GM23248 (cell line): Measurements from ENCODE around the gene SEPTIN3. TPM values are rescaled to one million over a fixed set of nuclear protein-coding genes. Genes with fewer than 3 reads are reported as not detected.

Experiments
- DNase-seq: peaks from one replicate; pipeline ENCODE4 v3.0.0-alpha.2; 2015
- H2AFZ ChIP-seq: fragments of 200-600 bp; sonication (generic); 2 replicates; pipeline ENCODE4 v1.6.1; 2016; ENCODE audit warnings: antibody characterized with exemption
- H3F3A ChIP-seq: fragments of 200-600 bp; sonication (generic); 2 replicates; pipeline ENCODE4 v1.6.1; 2016; ENCODE audit warnings: mild to moderate bottlenecking, antibody characterized with exemption, mixed run types; ENCODE audit not compliant: insufficient read depth
- H3K27ac ChIP-seq: fragments of 200-600 bp; sonication (generic); 2 replicates; pipeline ENCODE4 v1.5.1; 2016; ENCODE audit warnings: mild to moderate bottlenecking
- H3K27me3 ChIP-seq: fragments of 200-600 bp; sonication (generic); replicated peaks from 2 replicates; pipeline ENCODE4 v1.6.1; 2016; ENCODE audit warnings: mild to moderate bottlenecking; ENCODE audit not compliant: insufficient read depth
- H3K36me3 ChIP-seq: fragments of 200-600 bp; sonication (generic); 2 replicates; pipeline ENCODE4 v1.6.1; 2016; ENCODE audit warnings: low read depth, mild to moderate bottlenecking
- H3K4me1 ChIP-seq: fragments of 200-600 bp; sonication (generic); 2 replicates; pipeline ENCODE4 v1.6.1; 2016; ENCODE audit warnings: mild to moderate bottlenecking; ENCODE audit not compliant: insufficient read depth
- H3K4me2 ChIP-seq: fragments of 200-600 bp; sonication (generic); one replicate; pipeline ENCODE4 v1.6.1; 2016; ENCODE audit warnings: mild to moderate bottlenecking; ENCODE audit not compliant: unreplicated experiment
- H3K4me3 ChIP-seq: fragments of 200-600 bp; sonication (generic); 2 replicates; pipeline ENCODE4 v1.5.1; 2016; ENCODE audit warnings: mild to moderate bottlenecking
- H3K79me2 ChIP-seq: fragments of 200-600 bp; sonication (generic); 2 replicates; pipeline ENCODE4 v1.6.1; 2016; ENCODE audit warnings: mild to moderate bottlenecking; ENCODE audit not compliant: insufficient read depth
- H3K9ac ChIP-seq: fragments of 200-600 bp; sonication (generic); 2 replicates; pipeline ENCODE4 v1.6.1; 2016; ENCODE audit warnings: mild to moderate bottlenecking
- H3K9me2 ChIP-seq: fragments of 200-600 bp; sonication (generic); 2 replicates; pipeline ENCODE4 v1.6.1; 2016; ENCODE audit warnings: mixed run types, mild to moderate bottlenecking, moderate library complexity; ENCODE audit not compliant: insufficient read depth
- H3K9me3 ChIP-seq: fragments of 200-600 bp; sonication (generic); one replicate; pipeline ENCODE4 v1.6.1; 2017; ENCODE audit warnings: low read depth
- H4K20me1 ChIP-seq: fragments of 200-600 bp; sonication (generic); 2 replicates; pipeline ENCODE4 v1.6.0; 2016; ENCODE audit not compliant: insufficient read depth
- EZH2 ChIP-seq: fragments of 200-600 bp; sonication (generic); IDR thresholded peaks from 2 replicates; pipeline ENCODE4 v1.6.1; 2018; ENCODE audit warnings: antibody characterized with exemption, mild to moderate bottlenecking; ENCODE audit not compliant: insufficient read depth, poor library complexity, severe bottlenecking
- EZH2phosphoT487 ChIP-seq: fragments of 200-600 bp; sonication (generic); IDR thresholded peaks from 2 replicates; pipeline ENCODE4 v1.6.1; 2018; ENCODE audit warnings: antibody characterized with exemption, moderate library complexity, mild to moderate bottlenecking, low read depth; ENCODE audit not compliant: insufficient read depth
- WGBS, 2 experiments: methylation state at CpG; one replicate each; pipeline ENCODE4 v1.1.6; 2015 to 2017; ENCODE audit warnings: low lambda C conversion rate in 2 of 2, low coverage in 1 of 2; ENCODE audit errors: missing lambda C conversion rate in 2 of 2; 5-methylcytosine and 5-hydroxymethylcytosine counted together
- in situ Hi-C: fragments of 300-500 bp; cut with MboI; formaldehyde crosslinking; loops from 2 replicates; pipeline ENCODE4 v1.15.0; 2020
- polyA plus RNA-seq: library from polyadenylated mRNA; unstranded; fragments of >200 nt; fragmentation: Nextera tagmentation; extraction: Ambion mirVana; gene quantifications from 2 replicates; pipeline ENCODE4 v1.2.1, GENCODE V29; 2016
- total RNA-seq: library from RNA; depleted of rRNA; stranded (reverse); fragments of >200 nt; shearing (Covaris generic); gene quantifications from 2 replicates; pipeline ENCODE4 v1.2.3, GENCODE V29; 2014

Gene SEPTIN3
- total and polyA plus RNA-seq, 2 experiments from 2014 or later, result 0.06 TPM; not detected in 1

GRCh38 chr22:41989246-41989645, 20.0 kb downstream of the SEPTIN3 start:
- no peak overlapping the region for H2AFZ ChIP-seq
- no peak overlapping the region for H3K27ac ChIP-seq
- no peaks in the 10 kb centered on the region; the same call in 1 of the 2 replicates for H3F3A ChIP-seq
- no peak overlapping the region for H3K4me3 ChIP-seq
- H3K36me3 ChIP-seq, result no peaks in the 10 kb centered on the region
- H3K9me2 ChIP-seq, result no peaks in the 10 kb centered on the region
- in situ Hi-C loops, result no loop called here
- H3K4me2 ChIP-seq, result no peak overlapping the region
- H3K9ac ChIP-seq, result no peak overlapping the region
- no peaks in the 10 kb centered on the region for H3K79me2 ChIP-seq
- no peaks in the 10 kb centered on the region for H3K4me1 ChIP-seq
- no peaks in the 10 kb centered on the region; the same call in 1 of the 2 replicates for H3K27me3 ChIP-seq
- no peaks in the 10 kb centered on the region for H3K9me3 ChIP-seq
- no peak for DNase-seq
- no peaks in the 10 kb centered on the region for H4K20me1 ChIP-seq
- TF ChIP-seq EZH2phosphoT487 (no peak), EZH2 (no peak)
- whole genome bisulfite sequencing, 2 experiments, result 61 to 66% methylated on average over 4 of the region's 4 CpGs

GRCh38 chr22:41991111-41991510, 21.9 kb downstream of the SEPTIN3 start:
- Histone ChIP-seq H3K4me2 (no peak overlapping the region), H3K9ac (no peak overlapping the region), H3K9me2 (no peaks in the 10 kb centered on the region), H3K36me3 (no peaks in the 10 kb centered on the region), H4K20me1 (no peaks in the 10 kb centered on the region), H3F3A (no peaks in the 10 kb centered on the region), H3K79me2 (no peaks in the 10 kb centered on the region), H3K4me3 (no peak overlapping the region), H3K27ac (no peak overlapping the region), H3K4me1 (no peaks in the 10 kb centered on the region), H3K9me3 (no peaks in the 10 kb centered on the region), H2AFZ (no peak overlapping the region), H3K27me3 (no peaks in the 10 kb centered on the region; the same call in 1 of the 2 replicates)
- no peak for TF ChIP-seq EZH2
- 80 to 87% methylated on average over 7 of the region's 7 CpGs for WGBS, 2 experiments
- no peak for DNase-seq
- in situ Hi-C loops, result no loop called here

GRCh38 chr22:41992496-41992895, 23.3 kb downstream of the SEPTIN3 start:
- WGBS, 2 experiments, result 55 to 63% methylated on average over 5 of the region's 5 CpGs
- Histone ChIP-seq H3K4me1 (no peaks in the 10 kb centered on the region), H3K9me2 (no peaks in the 10 kb centered on the region), H3K9me3 (no peaks in the 10 kb centered on the region), H3K36me3 (no peaks in the 10 kb centered on the region), H3F3A (no peaks in the 10 kb centered on the region), H3K27me3 (no peaks in the 10 kb centered on the region; the same call in 1 of the 2 replicates), H3K27ac (no peak overlapping the region), H3K4me2 (no peak overlapping the region), H3K79me2 (no peaks in the 10 kb centered on the region), H3K9ac (no peak overlapping the region), H4K20me1 (no peaks in the 10 kb centered on the region), H3K4me3 (no peak overlapping the region), H2AFZ (no peak overlapping the region)
- DNase-seq, result no peak
- TF ChIP-seq EZH2 (no peak), EZH2phosphoT487 (no peak)
- in situ Hi-C loops, result no loop called here

GRCh38 chr22:41995211-41995610, 26.0 kb downstream of the SEPTIN3 start:
- Histone ChIP-seq H3K36me3 (no peaks in the 10 kb centered on the region), H2AFZ (no peak overlapping the region), H4K20me1 (no peaks in the 10 kb centered on the region), H3K79me2 (no peaks in the 10 kb centered on the region), H3K27me3 (no peaks in the 10 kb centered on the region; the same call in 1 of the 2 replicates), H3K27ac (no peak overlapping the region), H3K9ac (no peak overlapping the region), H3K4me1 (no peaks in the 10 kb centered on the region), H3K9me3 (no peaks in the 10 kb centered on the region), H3F3A (no peaks in the 10 kb centered on the region), H3K4me3 (no peak overlapping the region), H3K4me2 (no peak overlapping the region), H3K9me2 (peaks cover 4% of the 10 kb centered on the region; the same call in 1 of the 2 replicates)
- WGBS, 2 experiments, result 63 to 69% methylated on average over 3 of the region's 3 CpGs
- in situ Hi-C loops, result no loop called here
- no peak for DNase-seq
- no peak for TF ChIP-seq EZH2phosphoT487
- TF ChIP-seq EZH2, result no peak

GRCh38 chr22:41996826-41997225, 27.6 kb downstream of the SEPTIN3 start:
- Histone ChIP-seq H3K79me2 (no peaks in the 10 kb centered on the region), H2AFZ (no peak overlapping the region), H3K36me3 (no peaks in the 10 kb centered on the region), H3K4me3 (no peak overlapping the region), H3K4me2 (no peak overlapping the region), H3K9me2 (peaks cover 4% of the 10 kb centered on the region; the same call in 1 of the 2 replicates), H3K27ac (no peak overlapping the region), H3F3A (no peaks in the 10 kb centered on the region), H3K27me3 (no peaks in the 10 kb centered on the region; the same call in 1 of the 2 replicates), H3K9me3 (no peaks in the 10 kb centered on the region), H3K9ac (no peak overlapping the region), H4K20me1 (no peaks in the 10 kb centered on the region), H3K4me1 (no peaks in the 10 kb centered on the region)
- in situ Hi-C loops, result no loop called here
- TF ChIP-seq EZH2phosphoT487, result no peak
- TF ChIP-seq EZH2, result no peak
- WGBS, 2 experiments, result 81 to 90% methylated on average over 5 of the region's 5 CpGs
- DNase-seq, result no peak
